HG03039 (cell line): ENCODE results near the gene NR2F6.
"Not testable (repeated sequence)": the region's sequence is repeated elsewhere in the genome, so short reads cannot be mapped to it uniquely, and the experiment has no call there.

Source experiments
- ATAC-seq: cut with Tn5 transposase; IDR thresholded peaks from one replicate; pipeline ENCODE4 v1.9.1; 2021; ENCODE audit warnings: mild to moderate bottlenecking, moderate library complexity; ENCODE audit not compliant: unreplicated experiment

Gene NR2F6

GRCh38 chr19:17213334-17213733 lies 32.4 kb downstream of the NR2F6 start:
- no peak for ATAC-seq

- no peak for ATAC-seq
Measured at GRCh38 chr19:17211547-17212446, 33.9 kb downstream of the NR2F6 start.

- ATAC-seq, result no peak
Measured at GRCh38 chr19:17210296-17210695, 35.4 kb downstream of the NR2F6 start.

- ATAC-seq, result no peak
Measured at GRCh38 chr19:17209126-17210036, 36.3 kb downstream of the NR2F6 start.

- no peak for ATAC-seq
Measured at GRCh38 chr19:17206736-17207581, 38.8 kb downstream of the NR2F6 start.

DNA sequence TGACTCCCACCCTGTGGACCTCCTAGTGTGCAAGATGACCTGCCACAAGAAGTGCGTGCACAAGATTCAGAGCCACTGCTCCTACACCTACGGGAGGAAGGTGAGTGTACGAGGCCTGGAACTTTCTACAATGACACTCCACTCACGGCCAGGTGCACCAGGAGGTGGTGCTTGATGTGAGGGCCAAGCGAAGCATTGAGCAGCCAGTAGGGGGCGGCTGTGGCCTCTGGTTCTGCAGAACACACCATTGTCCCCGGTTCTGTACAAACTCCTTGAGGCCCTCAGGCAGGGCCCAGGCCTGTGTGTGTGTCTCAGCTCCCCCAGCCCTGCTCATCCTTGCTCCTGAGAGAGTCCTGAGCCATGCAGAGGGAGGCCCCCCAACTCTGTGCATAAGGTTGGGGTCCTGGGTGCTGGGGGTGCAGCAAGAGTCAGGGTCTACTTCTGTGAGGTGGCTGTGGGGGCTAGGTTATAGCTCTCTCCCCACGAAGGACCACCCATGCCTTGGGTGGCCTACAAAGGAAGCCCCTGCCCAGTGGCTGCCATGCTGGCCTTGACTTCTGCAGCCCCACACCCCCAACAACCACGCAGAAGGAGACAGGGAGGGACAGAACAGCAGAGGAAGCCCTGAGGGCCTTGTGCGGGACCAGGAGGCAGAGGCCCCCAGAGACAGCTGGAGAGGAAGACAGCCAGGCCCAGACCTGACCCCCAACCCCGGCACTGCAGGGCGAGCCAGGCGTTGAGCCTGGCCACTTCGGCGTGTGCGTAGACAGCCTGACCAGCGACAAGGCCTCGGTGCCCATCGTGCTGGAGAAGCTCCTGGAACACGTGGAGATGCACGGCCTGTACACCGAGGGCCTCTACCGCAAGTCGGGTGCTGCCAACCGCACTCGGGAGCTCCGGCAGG lies 40.2 kb downstream of the NR2F6 start:
- ATAC-seq, result no peak

- ATAC-seq, result no peak
Measured at GRCh38 chr19:17202713-17203112, 43.0 kb downstream of the NR2F6 start.

- ATAC-seq, result no peak
Measured at GRCh38 chr19:17202249-17202648, 43.5 kb downstream of the NR2F6 start.

- ATAC-seq, result no peak
Measured at GRCh38 chr19:17200408-17201079, 45.2 kb downstream of the NR2F6 start.

- ATAC-seq, result no peak
Measured at GRCh38 chr19:17197666-17198065, 48.1 kb downstream of the NR2F6 start.

DNA sequence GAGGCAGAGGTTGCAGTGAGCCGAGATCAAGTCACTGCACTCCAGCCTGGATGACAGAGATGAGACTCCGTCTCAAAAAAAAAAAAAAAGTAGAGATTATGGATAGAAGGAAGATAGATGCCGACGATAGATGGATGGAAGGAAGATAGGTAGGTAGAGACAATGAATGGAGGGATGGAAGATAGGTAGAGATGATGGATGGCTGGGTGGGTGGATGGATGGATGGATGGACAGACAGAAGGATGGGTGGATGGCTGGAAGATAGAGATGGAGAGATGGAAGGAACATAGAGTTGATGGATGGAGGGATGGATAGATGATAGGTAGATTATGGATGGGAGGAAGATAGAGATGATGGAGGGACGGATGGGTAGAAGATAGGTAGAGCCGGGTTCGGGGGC lies 49.1 kb downstream of the NR2F6 start:
- no peak for ATAC-seq

DNA sequence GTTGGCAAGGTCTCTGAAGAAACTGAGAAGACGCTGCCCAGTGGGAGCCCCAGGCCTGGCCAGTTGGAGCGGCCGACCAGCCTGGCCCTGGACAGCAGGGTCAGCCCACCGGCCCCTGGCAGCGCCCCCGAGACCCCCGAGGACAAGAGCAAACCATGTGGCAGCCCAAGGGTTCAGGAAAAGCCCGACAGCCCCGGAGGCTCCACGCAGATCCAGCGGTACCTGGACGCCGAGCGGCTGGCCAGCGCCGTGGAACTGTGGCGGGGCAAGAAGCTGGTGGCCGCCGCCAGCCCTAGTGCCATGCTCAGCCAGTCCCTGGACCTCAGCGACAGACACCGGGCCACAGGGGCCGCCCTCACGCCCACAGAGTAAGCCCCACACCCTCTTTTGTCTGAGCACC lies 50.6 kb downstream of the NR2F6 start:
- ATAC-seq, result no peak

GRCh38 chr19:17194608-17195007 lies 51.1 kb downstream of the NR2F6 start:
- no peak for ATAC-seq

GRCh38 chr19:17192751-17193150 lies 53.0 kb downstream of the NR2F6 start:
- ATAC-seq, result no peak

DNA sequence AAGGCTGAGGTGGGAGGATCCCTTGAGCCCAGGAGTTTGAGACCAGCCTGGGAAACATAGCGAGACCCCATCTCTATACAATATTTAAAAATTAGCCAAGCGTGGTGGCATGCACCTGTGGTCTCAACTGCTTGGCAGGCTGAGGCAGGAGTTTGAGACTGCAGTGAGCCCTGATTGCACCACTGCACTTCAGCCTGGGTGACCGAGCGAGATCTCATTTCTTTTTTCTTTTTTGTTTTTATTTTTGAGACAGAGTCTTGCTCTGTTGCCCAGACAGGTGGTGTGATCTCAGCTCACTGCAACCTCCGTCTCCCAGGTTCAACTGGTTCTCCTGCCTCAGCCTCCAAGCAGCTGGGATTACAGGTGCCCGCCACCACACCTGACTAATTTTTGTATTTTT lies 54.0 kb downstream of the NR2F6 start:
- ATAC-seq, result not testable (repeated sequence)

GRCh38 chr19:17185590-17185989 lies 60.1 kb downstream of the NR2F6 start:
- no peak for ATAC-seq

DNA sequence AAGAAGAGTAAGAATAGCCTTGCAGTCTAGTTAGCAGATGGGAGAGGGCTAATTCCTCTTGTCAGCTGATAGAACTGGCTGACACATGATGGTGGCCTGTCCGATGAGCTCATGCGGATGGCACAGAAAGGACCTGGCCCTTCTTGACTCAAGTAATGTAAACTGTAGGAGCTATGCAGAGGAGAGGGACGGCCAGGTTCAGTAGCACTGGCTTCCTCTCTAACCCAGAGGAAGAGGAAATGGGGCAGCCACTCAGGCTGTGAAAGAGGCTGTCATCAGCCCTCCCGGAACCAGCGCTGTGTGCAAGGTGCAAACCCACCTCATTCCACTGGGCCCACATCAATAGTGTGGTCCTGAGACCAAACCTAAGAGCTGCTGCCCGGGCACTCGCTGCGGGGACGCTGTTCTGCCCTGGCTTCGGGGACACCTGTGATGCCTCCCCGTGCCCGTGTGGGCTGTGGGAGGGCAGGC lies 61.3 kb downstream of the NR2F6 start:
- no peak for ATAC-seq

GRCh38 chr19:17183858-17184321 lies 61.8 kb downstream of the NR2F6 start:
- no peak for ATAC-seq

DNA sequence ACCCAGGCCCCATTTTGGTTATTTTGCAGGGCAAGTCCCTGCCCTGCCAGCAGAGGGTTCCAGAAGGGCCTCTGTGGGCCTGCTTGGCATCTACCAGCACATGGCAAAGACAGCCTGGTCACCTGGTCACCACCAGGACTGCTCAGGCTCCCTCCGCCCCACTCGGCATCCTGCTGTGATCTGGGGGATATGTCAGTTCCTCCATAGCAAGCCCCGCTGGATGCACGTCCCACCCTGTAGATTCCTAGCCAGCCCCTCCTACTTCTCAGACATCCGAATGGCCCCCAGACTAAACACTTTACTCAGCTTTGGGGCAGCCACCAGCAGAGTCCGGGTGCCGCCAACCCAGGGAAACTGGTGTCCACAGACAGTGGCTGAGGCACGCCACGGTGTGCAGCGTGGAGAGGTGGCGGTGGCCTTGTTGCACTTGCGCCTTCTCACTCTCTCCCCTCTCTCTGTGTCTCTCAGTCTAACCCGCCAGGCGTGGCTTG lies 62.4 kb downstream of the NR2F6 start:
- ATAC-seq, result no peak
